GM19438 (cell line): ENCODE measurements around the gene TRIM29.

ENCODE experiments used
- ATAC-seq: cut with Tn5 transposase; IDR thresholded peaks from one replicate; pipeline ENCODE4 v1.9.1; 2021; ENCODE audit warnings: low read depth; ENCODE audit not compliant: unreplicated experiment

The TRIM29 gene

GRCh38 chr11:120124355-120124754, 13.6 kb downstream of the TRIM29 start:
- ATAC-seq: no peak

- ATAC-seq: no peak
Measured at GRCh38 chr11:120123946-120124345, 14.0 kb downstream of the TRIM29 start.

GRCh38 chr11:120122924-120123683, 14.8 kb downstream of the TRIM29 start:
- no peak for ATAC-seq

- ATAC-seq: no peak
Measured at GRCh38 chr11:120121914-120122473, 15.9 kb downstream of the TRIM29 start.

GRCh38 chr11:120121336-120121735, 16.6 kb downstream of the TRIM29 start:
- ATAC-seq: no peak

- no peak for ATAC-seq
Measured at GRCh38 chr11:120120805-120121335, 17.0 kb downstream of the TRIM29 start.

- no peak for ATAC-seq
Measured at GRCh38 chr11:120119121-120119520, 18.8 kb downstream of the TRIM29 start.

GRCh38 chr11:120117991-120118390, 19.9 kb downstream of the TRIM29 start:
- ATAC-seq: no peak

- ATAC-seq: no peak
Measured at GRCh38 chr11:120116966-120117365, 20.9 kb downstream of the TRIM29 start.

GRCh38 chr11:120115272-120116000, 22.5 kb downstream of the TRIM29 start:
- ATAC-seq: no peak

GRCh38 chr11:120112174-120112796, 25.6 kb downstream of the TRIM29 start:
- no peak for ATAC-seq

- no peak for ATAC-seq
Measured at GRCh38 chr11:120109531-120109930, 28.4 kb downstream of the TRIM29 start.

GRCh38 chr11:120108785-120109168, 29.1 kb downstream of the TRIM29 start:
- ATAC-seq: no peak

- no peak for ATAC-seq
Measured at GRCh38 chr11:120108154-120108784, 29.6 kb downstream of the TRIM29 start.

- no peak for ATAC-seq
Measured at GRCh38 chr11:120107692-120108091, 30.2 kb downstream of the TRIM29 start.

GRCh38 chr11:120106354-120107150, 31.4 kb downstream of the TRIM29 start:
- no peak for ATAC-seq

GRCh38 chr11:120105576-120105975, 32.3 kb downstream of the TRIM29 start:
- ATAC-seq: no peak

- ATAC-seq: no peak
Measured at GRCh38 chr11:120104041-120104565, 33.8 kb downstream of the TRIM29 start.

GRCh38 chr11:120102864-120103122, 35.1 kb downstream of the TRIM29 start:
- ATAC-seq: no peak
